ENCODE measurements around the gene JMJD7.

The JMJD7 gene

DNA sequence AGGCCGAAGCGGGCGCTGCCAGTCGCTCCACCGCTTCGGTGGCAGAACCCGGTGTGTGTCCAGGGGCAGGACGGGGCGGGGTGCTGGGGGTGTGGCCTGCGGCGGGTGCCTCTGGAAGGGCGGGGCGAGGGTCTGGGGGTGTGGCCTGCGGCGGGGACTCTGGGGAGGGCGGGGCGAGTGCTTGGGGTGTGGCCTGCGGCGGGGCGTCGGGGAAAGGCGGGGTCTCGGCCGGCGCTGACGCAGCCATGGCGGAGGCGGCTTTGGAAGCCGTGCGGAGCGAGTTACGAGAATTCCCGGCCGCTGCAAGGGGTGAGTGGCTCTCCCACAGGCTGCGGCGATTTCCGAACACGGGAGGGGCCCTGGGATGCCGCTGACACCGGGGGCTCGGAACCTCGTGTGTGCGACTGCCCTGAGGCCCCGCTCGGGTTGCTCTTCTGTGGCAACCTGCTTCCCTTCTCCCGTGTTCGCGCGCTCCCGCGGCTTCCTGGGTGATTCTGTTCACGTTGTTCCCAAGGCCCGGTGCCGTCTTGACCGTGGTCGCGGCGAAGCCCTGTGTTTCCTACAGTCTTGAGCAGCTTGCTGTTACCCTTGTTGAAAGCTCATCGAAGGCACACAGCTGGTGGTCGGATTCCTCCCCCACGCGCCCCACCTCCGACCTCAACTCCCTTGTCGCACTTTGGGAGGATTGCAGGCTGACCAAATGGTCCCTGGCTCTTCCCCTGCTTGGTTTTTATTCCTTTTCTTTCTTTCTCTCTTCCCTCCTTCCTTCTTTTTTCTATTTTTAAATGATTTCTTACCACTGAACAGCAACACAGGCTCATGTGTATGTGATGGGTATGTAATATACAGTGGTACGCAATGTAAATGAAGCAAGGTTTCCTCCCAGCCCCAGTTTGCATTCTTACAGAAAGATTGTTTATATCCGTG, at the start of gene JMJD7:
JMJD7 (plus strand) TSS at position 213 of the 927 bp plus-strand sequence; CDS start at position 246, 33 bp downstream.
- no peak for FAIRE-seq

DNA sequence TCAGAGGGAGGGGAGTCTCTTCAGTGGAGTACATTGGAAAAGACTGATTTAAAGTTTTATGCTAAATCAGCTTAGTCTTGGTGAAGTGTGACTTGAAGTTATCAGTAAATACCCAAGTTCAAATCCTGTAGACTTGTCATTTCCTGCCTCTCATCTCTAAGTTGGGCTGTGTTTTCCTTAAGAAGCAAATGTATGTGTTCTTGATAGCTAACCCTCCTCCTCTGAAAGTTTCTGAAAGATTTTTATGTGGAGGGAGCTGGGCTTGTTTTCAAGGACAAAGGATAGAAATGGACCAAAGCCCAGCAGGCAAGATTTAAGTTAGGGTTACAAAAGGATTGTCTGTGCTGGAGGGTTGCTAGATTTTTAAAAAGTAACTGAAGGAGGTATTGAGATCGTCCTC, 49.4 kb upstream of the JMJD7 start:
- no peak for FAIRE-seq

DNA sequence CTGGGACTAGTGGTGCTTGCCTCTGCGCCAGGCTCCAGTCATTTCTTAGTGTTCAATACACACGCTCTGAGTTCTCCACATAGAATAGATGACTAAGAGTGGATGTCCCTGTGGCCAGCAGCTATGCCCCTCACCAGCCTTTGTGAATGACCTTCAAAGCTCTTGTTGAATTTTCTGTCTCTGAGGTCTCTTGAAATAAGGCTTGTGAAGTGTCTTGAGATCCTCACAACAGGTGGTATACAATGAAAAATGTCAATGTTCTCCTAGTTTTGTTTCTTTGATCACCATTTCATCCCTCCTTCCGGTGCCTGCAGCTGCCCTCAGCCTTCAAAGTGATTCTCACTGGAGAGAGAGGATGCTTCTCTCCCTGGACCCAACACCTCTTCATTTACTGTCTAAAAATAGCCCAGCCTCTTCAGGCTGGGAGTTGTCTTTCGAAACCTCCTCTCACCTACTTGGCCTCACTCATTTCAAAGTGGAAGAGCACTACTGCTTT, 48.2 kb upstream of the JMJD7 start:
- FAIRE-seq, result no peak

DNA sequence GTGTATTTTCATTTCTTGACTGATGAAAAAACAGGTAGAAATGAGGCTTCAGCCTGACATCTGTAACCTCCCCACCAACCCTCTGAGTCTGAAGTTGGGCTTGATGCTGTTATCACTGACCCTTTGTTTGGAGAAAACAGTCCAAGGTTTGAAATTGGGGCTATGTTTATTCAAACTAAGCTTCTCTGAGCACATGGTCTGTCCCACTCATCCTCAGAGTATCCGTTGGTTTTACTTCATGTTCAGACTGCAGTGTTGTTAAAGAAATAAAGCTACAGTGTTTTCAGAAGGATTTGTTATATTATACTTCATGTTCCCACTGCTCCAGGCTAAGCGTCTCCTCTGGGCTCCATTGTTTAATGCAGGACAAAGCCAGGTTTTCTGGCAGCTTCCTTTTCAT, 47.6 kb upstream of the JMJD7 start:
- FAIRE-seq, result no peak

DNA sequence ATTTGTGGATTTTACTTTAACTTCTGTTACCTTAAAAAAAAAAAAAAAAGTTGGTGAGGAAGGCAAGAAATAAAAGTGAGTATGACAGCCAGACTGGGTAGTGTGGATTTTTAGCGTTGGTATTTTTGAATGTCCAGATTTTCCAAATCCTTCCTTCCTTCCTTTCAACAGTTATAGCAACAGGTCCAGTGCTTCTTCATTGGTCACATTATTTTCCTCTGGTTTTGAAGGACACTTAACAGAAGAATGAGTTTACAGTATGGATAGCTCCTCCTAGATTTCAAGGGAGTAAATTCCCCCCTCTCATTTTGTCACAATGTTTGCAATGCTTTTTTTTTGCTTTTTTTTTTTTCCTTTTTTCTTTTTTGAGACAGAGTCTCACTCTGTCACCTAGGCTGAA, 47.2 kb upstream of the JMJD7 start:
- no peak for FAIRE-seq

DNA sequence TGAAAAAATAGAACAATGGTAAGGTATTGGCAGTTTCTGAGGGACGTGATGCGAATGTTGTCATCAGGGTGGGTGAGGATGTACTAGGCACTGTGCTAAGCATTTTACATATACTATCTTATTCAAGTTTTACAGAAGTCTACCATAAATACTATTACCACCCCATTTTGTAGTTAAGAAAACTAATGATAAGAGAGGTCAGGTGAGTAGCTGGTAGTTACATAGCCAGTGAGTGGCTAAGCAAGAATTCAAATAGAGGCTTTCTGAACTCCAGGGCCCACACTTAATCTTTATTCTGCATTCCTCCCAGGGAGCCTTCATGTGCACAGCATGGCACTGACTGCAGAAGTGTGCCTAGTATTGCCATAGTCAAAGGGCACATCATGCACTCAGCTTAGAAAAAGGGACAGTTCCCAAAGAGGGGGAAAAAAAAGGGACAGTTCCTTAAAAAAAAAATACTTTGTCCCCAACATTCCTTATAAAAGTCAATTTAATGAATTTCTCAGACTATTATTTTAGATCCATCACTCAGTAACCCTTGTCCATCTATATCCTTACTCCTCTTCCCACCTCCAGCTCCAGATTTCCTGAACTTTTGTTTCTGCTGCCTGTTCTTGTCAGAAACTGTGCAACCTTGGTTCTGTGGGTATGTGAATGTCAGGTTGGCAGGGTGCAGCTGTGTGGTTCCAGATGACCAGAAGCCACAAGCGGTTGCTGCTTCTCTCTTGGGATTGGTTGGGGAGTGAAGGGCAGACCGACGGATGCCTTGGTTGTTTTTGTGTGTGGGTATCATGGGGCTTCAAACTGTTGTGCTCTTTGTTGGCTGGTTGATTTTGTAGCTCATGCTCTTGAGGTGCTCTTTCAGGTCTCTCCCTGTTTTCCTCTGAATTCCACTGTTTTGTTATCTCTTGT, 45.3 kb upstream of the JMJD7 start:
- no peak for FAIRE-seq

DNA sequence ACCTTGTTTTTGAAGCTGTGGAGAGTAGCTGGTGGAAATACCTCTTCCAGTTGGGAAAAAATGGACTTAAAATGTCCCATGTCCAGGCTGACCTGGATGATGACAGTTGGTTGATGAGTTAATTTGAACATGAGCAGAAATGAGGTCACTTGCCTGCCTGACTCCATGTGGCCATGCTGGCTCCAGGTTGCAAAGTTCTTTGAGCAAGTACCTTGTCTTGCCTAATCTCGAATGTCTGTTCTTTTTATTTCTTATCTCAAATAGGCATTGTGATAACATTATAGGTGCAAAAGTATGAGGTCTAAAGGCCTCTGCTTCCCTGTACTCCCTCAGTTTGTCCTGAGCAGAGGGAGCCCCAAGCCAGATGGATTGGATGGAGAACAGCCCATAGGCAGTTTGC, 44.6 kb upstream of the JMJD7 start:
- FAIRE-seq, result no peak

DNA sequence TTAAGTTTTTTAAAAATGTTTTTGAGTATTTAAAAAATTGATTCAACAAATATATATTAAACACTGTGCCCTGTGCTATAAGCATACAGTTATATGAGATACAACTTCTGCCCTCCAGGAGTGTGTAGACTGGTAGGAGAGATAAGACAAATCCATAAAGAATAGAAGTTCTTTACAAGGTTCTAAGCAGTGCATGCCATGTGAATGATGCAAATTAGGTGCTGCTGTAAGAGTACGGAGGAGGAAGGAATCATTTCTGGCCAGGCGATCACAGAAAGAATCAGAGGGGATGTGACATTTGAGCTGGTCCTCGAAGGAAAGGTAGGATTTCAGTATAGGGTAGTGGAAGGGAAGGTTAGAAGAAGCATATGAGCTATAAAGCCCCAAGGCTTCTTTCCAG, 39.6 kb upstream of the JMJD7 start:
- no peak for FAIRE-seq

DNA sequence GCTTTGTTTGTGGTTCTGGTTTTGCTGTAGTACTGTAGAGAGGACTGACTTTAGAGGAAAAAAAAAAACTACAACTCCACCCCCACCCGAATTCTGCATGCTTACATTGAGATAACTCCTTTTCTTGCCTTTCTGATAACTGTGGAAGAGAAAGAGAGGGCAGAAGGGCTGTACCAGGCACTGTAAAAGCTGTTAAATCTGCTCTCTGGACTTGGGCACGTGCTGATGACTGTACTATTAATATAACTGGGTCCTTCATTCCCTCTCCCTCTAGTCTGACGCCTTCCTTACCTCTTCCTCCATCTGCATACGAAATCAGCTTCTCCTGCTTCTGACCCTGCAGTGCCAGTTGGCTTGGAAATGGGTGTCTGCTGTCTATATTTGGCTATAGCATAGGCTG, 38.7 kb upstream of the JMJD7 start:
- FAIRE-seq, result no peak

DNA sequence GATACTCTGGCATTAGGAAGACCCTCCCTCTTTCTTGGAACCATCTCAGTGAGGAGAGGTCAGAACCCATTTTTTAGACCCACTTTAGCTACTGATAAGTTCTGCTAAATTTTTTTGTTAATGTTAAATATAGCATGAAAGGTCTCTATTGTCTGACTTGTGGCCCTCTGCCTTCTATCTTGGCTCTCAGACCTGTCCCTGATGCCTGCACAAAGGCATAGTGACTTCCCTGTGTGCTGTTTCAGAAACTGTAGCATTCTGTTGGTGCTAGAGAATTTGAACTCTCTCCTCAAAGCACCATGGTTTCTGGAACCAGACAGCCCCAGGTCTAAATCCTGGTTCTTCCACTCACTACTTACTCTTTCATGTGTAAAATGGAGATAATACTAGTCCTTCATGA, 38.2 kb upstream of the JMJD7 start:
- no peak for FAIRE-seq

DNA sequence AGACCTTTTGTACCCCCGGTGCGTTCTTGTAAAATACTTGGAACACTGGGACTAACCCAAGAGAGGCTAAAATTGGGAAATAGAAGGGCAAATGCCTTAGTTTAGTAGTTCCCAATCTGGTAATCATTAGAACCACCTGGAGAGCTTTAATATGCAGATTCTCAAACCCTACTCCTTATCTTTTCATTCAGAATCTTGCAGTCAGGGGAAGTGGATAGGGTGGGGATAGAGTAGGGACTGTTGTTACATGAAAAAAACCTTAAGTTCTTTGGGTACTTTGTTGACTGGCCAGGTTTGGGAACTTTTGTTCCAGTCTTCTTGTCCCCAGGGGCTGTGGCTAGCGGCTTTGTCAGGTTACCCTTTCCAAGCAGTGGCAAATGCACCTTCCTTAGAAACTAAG, 37.7 kb upstream of the JMJD7 start:
- no peak for FAIRE-seq

DNA sequence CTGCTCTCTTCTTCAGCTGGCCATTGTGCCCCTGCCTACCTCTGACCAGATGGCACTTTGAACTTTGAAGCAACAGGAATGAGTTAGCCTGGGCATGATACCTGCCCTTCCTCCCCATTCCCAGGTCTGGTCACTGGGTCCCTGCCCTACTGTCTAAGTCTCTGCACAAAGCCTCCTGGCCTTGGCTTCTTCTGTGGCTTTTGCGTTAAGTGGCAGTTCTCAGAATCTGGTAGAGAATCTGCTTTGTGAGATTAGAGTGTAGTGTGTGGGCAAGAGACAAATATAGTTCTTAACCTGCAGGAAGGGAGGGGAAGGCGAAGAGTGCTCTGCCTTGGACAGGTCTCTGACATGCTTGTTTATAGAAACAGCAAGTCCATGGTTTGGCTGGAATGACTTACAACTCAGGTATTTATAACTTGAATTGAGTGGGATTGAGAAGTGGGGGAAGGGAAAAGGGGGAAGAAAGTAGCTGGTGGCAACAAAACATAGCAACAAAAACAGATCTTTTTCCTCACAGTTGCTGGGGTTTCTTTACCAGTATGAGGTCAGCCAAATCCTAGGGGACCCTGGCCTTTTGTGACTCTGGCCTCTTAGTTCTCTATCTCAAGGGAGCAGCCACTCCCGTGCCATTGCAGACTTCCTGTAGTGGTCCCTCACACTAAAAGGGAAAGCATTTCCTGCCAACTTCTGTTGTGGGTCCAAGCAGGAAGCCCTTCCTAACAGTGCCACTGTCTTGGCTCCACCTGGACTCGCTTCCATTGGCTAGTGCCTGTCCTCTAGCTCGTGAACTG, 36.9 kb upstream of the JMJD7 start:
- FAIRE-seq, result no peak

DNA sequence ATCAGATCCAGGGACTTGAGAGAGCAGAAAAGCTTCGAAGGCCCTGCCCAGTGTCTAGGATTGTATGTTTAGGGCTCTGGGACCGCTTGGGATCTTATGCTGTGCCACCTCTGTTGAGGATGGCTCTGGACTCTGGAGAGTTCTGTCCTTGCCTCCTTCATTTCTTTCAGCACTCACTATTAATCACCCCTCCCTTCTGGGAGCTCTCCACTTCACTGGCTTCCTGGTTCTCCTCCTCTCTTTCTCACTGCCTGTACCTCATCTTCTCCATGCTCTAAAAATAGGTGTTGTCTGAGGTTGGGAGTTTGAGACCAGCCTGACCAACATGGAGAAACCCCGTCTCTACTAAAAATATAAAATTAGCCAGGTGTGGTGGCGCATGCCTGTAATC, 36.4 kb upstream of the JMJD7 start:
- no peak for FAIRE-seq

DNA sequence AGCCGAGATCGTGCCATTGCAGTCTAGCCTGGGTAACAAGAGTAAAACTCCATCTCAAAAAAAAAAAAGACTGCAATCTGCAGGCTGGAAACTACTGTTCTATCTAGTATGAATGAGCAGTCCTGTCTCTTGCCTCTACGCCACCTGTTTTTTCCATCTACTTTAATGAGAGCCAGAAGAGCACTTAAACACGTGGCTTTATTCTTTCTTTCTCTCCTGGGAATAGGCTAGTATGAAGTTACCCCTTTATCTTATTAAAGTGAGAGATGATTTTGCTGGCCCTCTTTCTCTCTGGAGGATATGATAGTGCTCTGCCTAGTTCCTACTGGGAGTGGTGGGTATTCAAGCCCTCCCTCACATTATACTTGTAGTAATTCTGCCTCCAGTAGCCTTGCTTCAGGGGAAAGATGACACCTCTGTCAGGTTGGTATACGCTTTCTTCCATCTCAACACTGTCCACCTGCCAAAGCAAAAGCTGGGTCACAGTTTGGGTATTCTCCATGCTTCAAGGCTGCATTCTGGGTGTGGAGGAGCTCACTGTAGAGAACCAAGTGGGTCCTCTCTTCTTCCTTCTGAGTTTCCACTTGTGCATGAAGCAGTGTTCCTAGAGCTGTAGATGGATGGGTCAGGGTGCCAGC, 35.8 kb upstream of the JMJD7 start:
- FAIRE-seq, result no peak

DNA sequence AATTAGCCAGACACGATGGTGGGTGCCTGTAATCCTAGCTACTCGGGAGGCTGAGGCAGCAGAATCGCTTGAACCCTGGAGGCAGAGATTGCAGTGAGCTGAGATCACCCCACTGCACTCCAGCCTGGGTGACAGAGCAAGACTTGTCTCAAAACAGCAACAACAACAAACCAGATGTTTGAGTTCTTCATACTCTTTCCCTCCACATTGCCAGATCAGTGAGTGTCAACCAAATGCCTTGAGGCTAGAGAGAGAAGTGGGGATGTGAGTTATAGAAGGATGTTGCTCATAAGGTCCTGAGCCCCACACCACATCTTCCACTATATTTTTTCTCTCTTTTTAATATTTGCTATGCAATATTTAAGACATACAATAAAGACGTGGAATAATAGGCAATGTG, 33.8 kb upstream of the JMJD7 start:
- no peak for FAIRE-seq

DNA sequence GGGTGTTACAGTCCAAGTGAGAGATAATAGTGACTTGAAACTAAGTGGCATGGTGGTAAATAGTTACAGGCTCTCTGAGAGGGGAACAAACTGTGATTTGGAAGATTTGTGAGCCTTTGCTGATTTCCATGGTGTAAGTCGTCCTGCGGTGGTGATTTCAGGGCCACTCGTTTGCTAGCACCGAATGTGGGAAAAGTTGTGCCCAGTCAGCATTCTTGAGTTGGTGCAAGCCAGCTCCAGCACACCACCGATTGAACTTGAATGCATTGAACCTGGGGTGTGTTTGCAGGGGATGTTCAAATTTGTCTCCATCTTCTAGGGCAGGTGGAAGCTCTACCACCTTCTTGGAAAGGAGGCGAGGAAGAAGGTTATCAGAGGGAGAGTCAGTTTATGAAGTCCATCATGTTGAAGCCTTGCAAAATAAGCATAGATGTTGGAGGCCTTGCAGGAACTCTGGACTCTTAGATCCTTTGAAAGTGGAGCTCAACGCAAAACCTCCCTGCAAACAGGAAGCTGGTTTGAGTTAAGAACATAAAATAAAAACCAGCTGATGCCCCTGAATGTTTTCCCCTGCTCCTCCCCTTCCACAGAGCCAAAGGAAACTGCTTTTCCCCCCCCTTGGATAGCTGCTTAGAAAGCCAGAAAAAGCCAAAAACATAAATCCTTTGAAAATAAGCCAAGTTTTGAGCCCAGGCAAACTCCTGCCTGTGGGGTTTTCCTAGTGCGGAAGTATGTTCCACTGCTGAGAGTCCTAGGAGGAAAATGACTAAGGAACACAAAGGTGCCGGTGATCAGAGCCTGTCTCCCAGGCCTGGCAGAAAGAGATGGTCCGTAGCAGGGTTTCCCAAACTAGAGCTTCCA, 31.7 kb upstream of the JMJD7 start:
- FAIRE-seq, result no peak

DNA sequence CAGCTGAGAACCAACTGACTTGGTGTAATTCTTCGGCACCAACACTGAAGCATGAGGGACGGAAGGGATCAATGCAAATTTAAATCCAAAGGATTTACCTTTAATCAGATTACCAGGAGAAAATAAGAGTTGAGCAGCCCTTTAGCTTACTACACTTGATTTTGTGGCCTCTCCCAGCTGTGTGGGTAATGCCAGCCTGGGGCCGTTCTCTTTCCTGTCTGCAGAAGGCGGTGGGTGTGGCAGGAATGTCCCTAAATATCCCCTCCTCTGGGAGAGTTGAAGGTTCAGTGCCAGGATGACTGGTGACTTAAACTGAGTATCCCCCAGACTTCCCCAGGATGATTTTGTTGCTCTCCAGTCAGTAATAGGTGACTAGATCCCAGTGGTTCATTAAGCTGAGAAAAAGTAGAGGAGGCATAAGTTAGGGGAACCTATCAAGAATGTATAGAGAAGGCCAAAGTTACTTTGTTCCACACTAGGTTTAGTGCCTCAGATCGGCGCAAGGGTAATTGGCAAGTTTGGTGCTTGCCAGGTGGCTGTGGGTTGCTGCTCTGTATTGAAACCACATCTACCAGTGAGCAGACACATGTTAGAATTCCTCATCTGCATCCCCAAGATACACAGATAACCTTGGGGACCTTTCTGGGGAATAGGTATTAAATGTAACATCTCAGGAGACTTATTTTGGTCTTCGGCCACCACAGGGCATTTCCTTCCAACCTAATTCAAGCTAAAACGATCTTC, 30.5 kb upstream of the JMJD7 start:
- FAIRE-seq, result no peak

DNA sequence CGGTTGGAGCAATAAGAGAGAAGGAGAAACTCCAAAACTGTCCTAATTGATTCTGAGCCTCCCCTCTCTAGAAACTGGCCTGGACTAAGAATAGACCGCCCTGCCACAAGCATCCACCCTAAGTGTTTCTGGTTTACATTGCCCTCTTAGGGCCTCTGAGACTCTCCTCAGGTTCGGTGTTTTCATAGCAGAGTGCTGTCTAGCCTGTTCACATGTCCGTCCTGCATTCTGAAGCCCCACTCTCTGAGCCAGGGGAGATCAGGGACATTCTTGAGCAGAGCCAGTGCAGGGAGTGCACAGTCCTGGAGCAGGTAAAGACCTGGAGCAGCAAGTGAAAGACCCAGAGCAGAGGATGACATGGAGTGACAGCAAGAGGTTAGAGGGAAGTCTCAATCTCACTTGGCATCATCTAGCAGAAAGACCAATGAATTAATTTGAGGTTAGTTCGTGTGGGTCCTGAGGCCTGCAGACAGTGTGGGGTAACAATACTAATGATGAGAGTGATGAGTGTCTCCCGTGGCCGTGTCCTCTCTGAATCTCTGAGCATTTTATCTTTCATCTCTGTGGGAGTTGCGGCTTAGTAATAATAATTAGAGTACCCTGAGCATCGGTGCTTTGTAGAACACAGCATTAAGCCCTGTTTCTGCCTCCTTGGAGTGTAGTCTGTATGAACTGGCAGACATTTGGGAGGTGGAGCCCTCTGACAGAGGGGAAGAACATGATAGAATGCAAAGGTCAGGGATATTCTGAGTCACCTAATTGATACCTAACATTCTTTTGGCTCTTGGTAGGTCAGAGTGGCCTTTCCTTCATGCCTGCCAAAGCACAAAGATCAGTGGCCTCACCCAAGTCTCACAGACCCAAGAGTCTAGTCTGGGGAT, 29.0 kb upstream of the JMJD7 start:
- no peak for FAIRE-seq

DNA sequence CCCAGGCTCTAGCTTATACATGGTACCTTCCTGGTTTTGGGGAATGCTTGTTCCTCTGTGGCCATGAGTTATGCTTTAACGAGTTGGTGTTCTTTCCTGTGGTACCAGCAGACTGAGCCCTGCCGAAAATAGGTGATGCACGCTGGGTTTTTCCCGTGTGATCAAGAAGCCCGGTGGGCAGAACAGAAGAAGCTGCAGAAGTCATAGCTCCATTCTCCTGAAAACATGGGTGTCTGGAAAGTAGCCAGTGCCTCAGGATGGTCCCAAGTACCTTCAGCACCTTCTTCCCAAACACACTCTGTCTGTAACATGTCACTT, 28.4 kb upstream of the JMJD7 start:
- no peak for FAIRE-seq

DNA sequence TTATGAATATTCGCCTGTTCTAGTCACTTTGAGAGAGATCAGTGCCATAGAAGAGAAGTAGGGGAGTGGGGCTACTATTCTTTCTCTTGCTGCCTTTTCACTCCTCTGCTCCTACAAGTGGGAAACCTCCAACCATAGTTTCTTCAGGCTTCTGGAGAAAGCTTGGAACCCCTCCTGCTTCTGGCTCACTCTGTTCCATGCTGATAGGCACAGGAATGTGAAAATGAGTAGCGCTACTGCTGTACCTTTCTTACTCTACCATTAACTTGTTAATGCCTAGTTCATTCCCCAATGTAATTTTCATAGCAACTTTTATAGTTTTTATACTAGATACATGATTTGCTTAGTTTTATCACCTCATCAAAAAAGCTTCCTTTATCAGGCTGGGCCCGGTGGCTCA, 26.7 kb upstream of the JMJD7 start:
- FAIRE-seq, result no peak

Measured in islet of Langerhans (tissue), 1 donor.